IMR-90 (cell line): ENCODE results near the gene PALS1. TPM values are rescaled to one million over a fixed set of nuclear protein-coding genes. Genes with fewer than 3 reads are reported as not detected.

ENCODE experiments used
- ATAC-seq: fragments of 200-7000 bp; cut with Tn5 transposase; 2 replicates; pipeline ENCODE4 v1.9.1; 2020; ENCODE audit warnings: low read depth, mild to moderate bottlenecking, moderate library complexity
- BruUV-seq: library from RNA; stranded (reverse); fragments of 400-500 nt; replicated peaks from 2 replicates; lab custom pipeline; 2021; lab: Mats Ljungman, UMichigan
- CTCF ChIA-PET: fragments of 300-600 bp; formaldehyde crosslinking; extraction: SDS; loops from one replicate; lab custom pipeline; 2021; ENCODE audit warnings: antibody characterized with exemption; lab: Yijun Ruan, JAX
- POLR2A ChIA-PET: fragments of 300-600 bp; sonication (Branson Sonifier 250); formaldehyde crosslinking; loops from one replicate; lab custom pipeline; 2022; ENCODE audit warnings: antibody characterized with exemption; ENCODE audit not compliant: unreplicated experiment; lab: Charles Lee
- DNase-seq: peaks from one replicate; pipeline ENCODE4 v3.0.0; 2013
- H2AFZ ChIP-seq: replicated peaks from 2 replicates; pipeline ENCODE3; 2013; ENCODE audit warnings: low read length, mild to moderate bottlenecking; ENCODE audit not compliant: poor library complexity
- H2AK5ac ChIP-seq: 2 replicates; pipeline ENCODE4 v1.6.1; 2013; ENCODE audit warnings: low read depth, low read length, inconsistent platforms
- H2AK9ac ChIP-seq: replicated peaks from 2 replicates; pipeline ENCODE3; 2013; ENCODE audit warnings: mild to moderate bottlenecking, low read depth, low read length, moderate library complexity; ENCODE audit not compliant: poor library complexity
- H2BK120ac ChIP-seq: 2 replicates; pipeline ENCODE4 v1.6.1; 2013; ENCODE audit warnings: low read depth, low read length, inconsistent platforms
- H2BK15ac ChIP-seq: 3 replicates; pipeline ENCODE4 v1.6.1; 2013; ENCODE audit warnings: low read depth, low read length, inconsistent platforms
- H2BK20ac ChIP-seq: 2 replicates; pipeline ENCODE4 v1.6.1; 2013; ENCODE audit warnings: low read depth, mild to moderate bottlenecking, inconsistent platforms, low read length, moderate library complexity
- H2BK5ac ChIP-seq: 2 replicates; pipeline ENCODE4 v1.6.1; 2013; ENCODE audit warnings: mild to moderate bottlenecking, low read depth, low read length, inconsistent platforms; ENCODE audit not compliant: poor library complexity, severe bottlenecking
- H3K14ac ChIP-seq: replicated peaks from 2 replicates; pipeline ENCODE4 v1.6.1; 2013; ENCODE audit warnings: low read depth, low read length, inconsistent platforms
- H3K18ac ChIP-seq: 2 replicates; pipeline ENCODE4 v1.6.1; 2013; ENCODE audit warnings: low read depth, low read length, control low read depth
- H3K23ac ChIP-seq: 2 replicates; pipeline ENCODE4 v1.6.1; 2013; ENCODE audit warnings: low read depth, low read length, inconsistent platforms
- H3K27ac ChIP-seq: 2 replicates; pipeline ENCODE4 v1.5.1; 2013; ENCODE audit warnings: mild to moderate bottlenecking, control low read depth, low read length; ENCODE audit not compliant: insufficient read depth
- H3K27me3 ChIP-seq: 2 replicates; pipeline ENCODE4 v1.6.1; 2013; ENCODE audit warnings: low read length; ENCODE audit not compliant: control insufficient read depth, insufficient read depth
- H3K36me3 ChIP-seq: 2 replicates; pipeline ENCODE4 v1.6.1; 2013; ENCODE audit warnings: low read length, mixed read lengths; ENCODE audit not compliant: control insufficient read depth, insufficient read depth
- H3K4ac ChIP-seq: 2 replicates; pipeline ENCODE4 v1.6.1; 2013; ENCODE audit warnings: low read depth, low read length, inconsistent platforms
- H3K4me1 ChIP-seq: 2 replicates; pipeline ENCODE4 v1.6.1; 2013; ENCODE audit warnings: low read length, mixed read lengths; ENCODE audit not compliant: control insufficient read depth, insufficient read depth
- H3K4me2 ChIP-seq: 2 replicates; pipeline ENCODE4 v1.6.1; 2013; ENCODE audit warnings: low read depth, mild to moderate bottlenecking, control low read depth, low read length, moderate library complexity
- H3K4me3 ChIP-seq: 2 replicates; pipeline ENCODE4 v1.5.1; 2013; ENCODE audit warnings: low read depth, mild to moderate bottlenecking, control low read depth, low read length, moderate library complexity; ENCODE audit not compliant: insufficient read depth
- H3K56ac ChIP-seq: 2 replicates; pipeline ENCODE4 v1.6.1; 2013; ENCODE audit warnings: low read length, inconsistent platforms; ENCODE audit not compliant: insufficient read depth; ENCODE audit errors: extremely low read depth
- H3K79me1 ChIP-seq, 2 experiments: 2 replicates each; pipeline ENCODE4 v1.6.1; 2013; ENCODE audit warnings: low read length in 2 of 2, inconsistent platforms in 1 of 2, low read depth in 1 of 2
- H3K9ac ChIP-seq: 2 replicates; pipeline ENCODE4 v1.6.1; 2013; ENCODE audit warnings: low read depth, low read length, control low read depth
- H3K9me1 ChIP-seq: 2 replicates; pipeline ENCODE4 v1.6.1; 2013; ENCODE audit warnings: low read length, inconsistent platforms; ENCODE audit not compliant: insufficient read depth
- H3K9me3 ChIP-seq: 2 replicates; pipeline ENCODE4 v1.6.1; 2013; ENCODE audit warnings: low read length; ENCODE audit not compliant: control insufficient read depth, insufficient read depth
- H4K20me1 ChIP-seq: 2 replicates; pipeline ENCODE4 v1.6.1; 2013; ENCODE audit warnings: low read length, inconsistent platforms; ENCODE audit not compliant: insufficient read depth
- H4K5ac ChIP-seq: 2 replicates; pipeline ENCODE4 v1.6.1; 2013; ENCODE audit warnings: mild to moderate bottlenecking, low read depth, low read length, control low read depth
- H4K8ac ChIP-seq, 2 experiments: 2 replicates each; pipeline ENCODE4 v1.6.1; 2013; ENCODE audit warnings: low read depth in 2 of 2, low read length in 2 of 2, control low read depth in 1 of 2, inconsistent platforms in 1 of 2
- H4K91ac ChIP-seq: 2 replicates; pipeline ENCODE4 v1.6.1; 2013; ENCODE audit warnings: low read depth, low read length, inconsistent platforms; ENCODE audit not compliant: insufficient read depth
- RAD21 ChIP-seq: IDR thresholded peaks from 2 replicates; pipeline ENCODE4 v1.6.1; 2012; ENCODE audit warnings: low read length, improper control_type of control experiment
- USF2 ChIP-seq: fragments of 150-350 bp; IDR thresholded peaks from 2 replicates; pipeline ENCODE4 v1.6.1; 2017; ENCODE audit warnings: mild to moderate bottlenecking, antibody characterized with exemption, low read length, low read depth
- WGBS, 2 experiments: methylation state at CpG; one replicate each; pipeline versions ENCODE4 v1.1.5 to v1.1.7; 2013; ENCODE audit warnings: missing lambda C conversion rate in 2 of 2; ENCODE audit not compliant: insufficient read length in 1 of 2; ENCODE audit errors: extremely low coverage in 2 of 2; 5-methylcytosine and 5-hydroxymethylcytosine counted together
- dilution Hi-C: fragments of 300-500 bp; cut with HindIII; formaldehyde crosslinking; loops from one replicate; pipeline ENCODE4 v1.14.3; 2018; ENCODE audit warnings: low sequenced_read_pairs; ENCODE audit not compliant: unreplicated experiment
- in situ Hi-C: fragments of 300-500 bp; cut with MboI; formaldehyde crosslinking; loops from 3 replicates; pipeline ENCODE4 v1.14.3; 2019; ENCODE audit warnings: low sequenced_read_pairs, inconsistent platforms, mixed read lengths
- intact Hi-C: fragments of 100-400 bp; cut with micrococcal nuclease; formaldehyde crosslinking; loops from 2 replicates; pipeline ENCODE4 v1.10.0; 2022
- polyA plus RNA-seq, 3 experiments: library from polyadenylated mRNA; depleted of rRNA; stranded (reverse); fragments of >200 nt; gene quantifications; 2 replicates each; pipeline ENCODE4 v1.2.3, GENCODE V29; 2012; ENCODE audit warnings: low replicate concordance in 1 of 3
- total RNA-seq: library from RNA; depleted of rRNA; stranded (reverse); fragments of >200 nt; gene quantifications from 2 replicates; pipeline ENCODE4 v1.2.3, GENCODE V29; 2012

Gene PALS1
- total and polyA plus RNA-seq, 2 of the 4 experiments (the other 2 are of a cell fraction): 17.7 to 40.1 TPM

DNA sequence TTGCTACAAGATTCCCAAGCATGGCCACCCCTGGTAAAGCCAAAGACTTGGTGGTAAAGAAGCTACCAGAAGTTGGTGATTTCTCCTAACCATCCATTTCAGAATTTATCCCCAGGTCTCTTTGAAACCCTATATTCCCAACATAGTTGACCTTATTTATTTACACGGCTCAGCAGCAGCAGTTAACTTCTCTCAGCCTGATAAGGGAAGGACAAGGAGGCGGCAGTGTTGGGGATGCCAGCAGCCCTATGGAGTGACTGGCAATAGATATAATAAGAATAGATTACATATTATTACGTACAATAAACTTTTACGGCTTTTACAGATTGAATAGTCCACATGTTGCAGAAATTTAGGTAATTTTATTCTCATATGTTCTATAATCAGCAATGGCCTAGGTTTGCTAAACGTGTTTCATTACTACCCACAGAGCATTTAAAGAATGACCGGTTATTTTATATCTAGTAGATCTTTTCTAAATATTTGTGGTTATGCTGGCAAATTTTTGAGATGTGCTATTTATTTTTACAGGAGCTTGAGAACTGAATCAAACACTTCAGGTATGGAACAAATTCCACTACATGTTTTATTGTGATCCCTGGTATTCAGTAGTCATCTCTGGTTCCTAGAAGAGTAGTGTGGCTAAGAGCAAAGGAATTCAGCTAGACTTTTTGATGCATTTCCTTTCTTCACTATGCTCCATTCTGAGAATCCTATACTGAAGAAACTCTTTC lies 19.8 kb upstream of the PALS1 start:
- peaks cover 5% of the 10 kb centered on the region; the same call in 1 of the 2 replicates for H3K4me1 ChIP-seq
- DNase-seq (peak; percentile 80), ATAC-seq (peak; percentile 92)
- H3K27ac ChIP-seq: 0 out of 2 replicates have a peak overlapping the region, but pooled peaks have one; percentile 38
- no peak overlapping the region for H2AK5ac ChIP-seq
- peak overlapping the region; percentile 23; the same call in 1 of the 2 replicates for H3K23ac ChIP-seq
- in situ Hi-C loops: no loop called here
- no peaks in the 10 kb centered on the region for H3K36me3 ChIP-seq
- H3K9ac ChIP-seq: no peak overlapping the region
- intact Hi-C loops: no loop called here
- no peaks in the 10 kb centered on the region; the same call in none of the 2 replicates for H3K9me1 ChIP-seq
- no peaks in the 10 kb centered on the region for H3K27me3 ChIP-seq
- no TSS peak for BruUV-seq
- H3K14ac ChIP-seq: peak overlapping the region; percentile 31; the same call in 1 of the 2 replicates
- POLR2A ChIA-PET: no interaction called here
- WGBS, 2 experiments: no CpG with 5 or more reads among the region's 6 CpGs
- peak overlapping the region; percentile 82; the same call in 1 of the 2 replicates for H3K4me2 ChIP-seq
- H2BK5ac ChIP-seq: peak overlapping the region; percentile 84
- H2BK15ac ChIP-seq: no peak overlapping the region; the same call in 1 of the 3 replicates
- H3K18ac ChIP-seq: no peak overlapping the region
- H2BK120ac ChIP-seq: peak overlapping the region; percentile 92
- no peak overlapping the region for H2AFZ ChIP-seq
- H3K56ac ChIP-seq: peak overlapping the region; percentile 59; the same call in 1 of the 2 replicates
- dilution Hi-C loops: no loop called here
- CTCF ChIA-PET: interaction anchor here (1.0 kb wide), 1 partner anchor 11 kb away, joined by 3 read pairs; no protein-coding TSS in a partner anchor
- peak overlapping the region; percentile 83; the same call in 1 of the 2 replicates for H3K4ac ChIP-seq
- no peaks in the 10 kb centered on the region for H3K79me1 ChIP-seq
- no peak overlapping the region for H3K4me3 ChIP-seq
- H3K9me3 ChIP-seq: no peaks in the 10 kb centered on the region
- H4K91ac ChIP-seq: peak overlapping the region; percentile 52; the same call in 1 of the 2 replicates
- TF ChIP-seq USF2: no peak
- no peak for TF ChIP-seq RAD21
- peak overlapping the region; percentile 12 to 68; a peak in 3 of 4 replicates for H4K8ac ChIP-seq
- H2BK20ac ChIP-seq: peak overlapping the region; percentile 94
- no peaks in the 10 kb centered on the region for H4K20me1 ChIP-seq
- H2AK9ac ChIP-seq: no peak overlapping the region
- H4K5ac ChIP-seq: no peak overlapping the region
